Transverse colon (tissue), 3 donors: Measurements from ENCODE around the gene RCAN1.

Source experiments
- CTCF ChIP-seq, 5 experiments: fragments of 200-600 bp in 3 of 5; fragments of 450-650 bp in 2 of 5; sonication (generic) in 3 of 5; IDR thresholded peaks; 1 replicate in 2 of 5; 2 replicates in 3 of 5; pipeline ENCODE4 v1.5.1; 2016 to 2017; ENCODE audit warnings: antibody characterized with exemption in 5 of 5, inconsistent platforms in 3 of 5, mild to moderate bottlenecking in 2 of 5, moderate library complexity in 1 of 5
- EP300 ChIP-seq: sonication (generic); formaldehyde crosslinking; IDR thresholded peaks from one replicate; pipeline ENCODE4 v1.6.1; 2017; ENCODE audit warnings: antibody characterized with exemption, low read depth
- POLR2A ChIP-seq: fragments of 450-650 bp; IDR thresholded peaks from one replicate; pipeline ENCODE4 v1.6.1; 2016; ENCODE audit warnings: antibody characterized with exemption, mild to moderate bottlenecking, moderate library complexity

GRCh38 chr21:34520281-34520680, 94.6 kb downstream of the RCAN1 start:
- no peak for TF ChIP-seq CTCF (IDR thresholded peaks at IDR 0.05)
- TF ChIP-seq EP300 = no peak
- TF ChIP-seq POLR2A = no peak
